T-helper 2 cell treated with Interferon-gamma antibody and Interleukin-4, amounts not matched to agents 100 ng/mL and 5 ng/mL, for 36 hours (primary cell): ENCODE measurements around the gene LACRT. TPM values are rescaled to one million over a fixed set of nuclear protein-coding genes. Genes with fewer than 3 reads are reported as not detected.
"Not testable (repeated sequence)": the region's sequence is repeated elsewhere in the genome, so short reads cannot be mapped to it uniquely, and the experiment has no call there.

Experiments used
- intact Hi-C: fragments of 100-400 bp; cut with micrococcal nuclease; formaldehyde crosslinking; loops from one replicate; pipeline ENCODE4 v1.15.1; 2023
- total RNA-seq: library from RNA; stranded (reverse); gene quantifications from 2 replicates; pipeline ENCODE4 v1.2.3, GENCODE V29; 2022

LACRT gene
- total RNA-seq, result not detected in 2 replicates

- intact Hi-C loops, result no loop called here
Measured at GRCh38 chr12:54634795-54635194, at the start of gene LACRT. TSS of gene LACRT (minus strand) at chr12:54634895. CDS start at chr12:54634841, 54 bp downstream.

GRCh38 chr12:54683398-54683797 is 48.7 kb upstream of the LACRT start:
- intact Hi-C loops, result no loop called here

- intact Hi-C loops, result no loop called here
Measured at GRCh38 chr12:54682674-54683073, 48.0 kb upstream of the LACRT start.

GRCh38 chr12:54680374-54680773 is 45.7 kb upstream of the LACRT start:
- intact Hi-C loops, result no loop called here

GRCh38 chr12:54678131-54678530 is 43.4 kb upstream of the LACRT start:
- intact Hi-C loops, result no loop called here

GRCh38 chr12:54667945-54668344 is 33.2 kb upstream of the LACRT start:
- intact Hi-C loops, result no loop called here

- intact Hi-C loops, result no loop called here
Measured at GRCh38 chr12:54666008-54666407, 31.3 kb upstream of the LACRT start.

- intact Hi-C loops, result not testable (repeated sequence)
Measured at GRCh38 chr12:54665022-54665635, 30.4 kb upstream of the LACRT start.

GRCh38 chr12:54663603-54664002 is 28.9 kb upstream of the LACRT start:
- intact Hi-C loops, result no loop called here

- intact Hi-C loops, result no loop called here
Measured at GRCh38 chr12:54662026-54662425, 27.3 kb upstream of the LACRT start.

GRCh38 chr12:54661048-54661447 is 26.4 kb upstream of the LACRT start:
- intact Hi-C loops, result no loop called here

GRCh38 chr12:54660320-54660962 is 25.7 kb upstream of the LACRT start:
- intact Hi-C loops, result no loop called here

- intact Hi-C loops, result no loop called here
Measured at GRCh38 chr12:54658306-54659264, 23.9 kb upstream of the LACRT start.

- intact Hi-C loops, result no loop called here
Measured at GRCh38 chr12:54657105-54657607, 22.5 kb upstream of the LACRT start.

- intact Hi-C loops, result no loop called here
Measured at GRCh38 chr12:54654926-54655325, 20.2 kb upstream of the LACRT start.

GRCh38 chr12:54653025-54653424 is 18.3 kb upstream of the LACRT start:
- intact Hi-C loops, result no loop called here

- intact Hi-C loops, result no loop called here
Measured at GRCh38 chr12:54650889-54651288, 16.2 kb upstream of the LACRT start.

GRCh38 chr12:54650409-54650808 is 15.7 kb upstream of the LACRT start:
- intact Hi-C loops, result no loop called here

- intact Hi-C loops, result no loop called here
Measured at GRCh38 chr12:54649825-54650224, 15.1 kb upstream of the LACRT start.

- intact Hi-C loops, result no loop called here
Measured at GRCh38 chr12:54648265-54648664, 13.6 kb upstream of the LACRT start, which contains the start of gene DCD. TSS of gene DCD (minus strand) at chr12:54648365. CDS start at chr12:54648303, 62 bp downstream.

- intact Hi-C loops, result no loop called here
Measured at GRCh38 chr12:54641554-54641953, 6.9 kb upstream of the LACRT start.

- intact Hi-C loops, result no loop called here
Measured at GRCh38 chr12:54641089-54641488, 6.4 kb upstream of the LACRT start.
